ENCODE measurements around the gene CDHR2.
A peak's percentile ranks its signal among the peaks of the same experiment; 100 is the strongest.

Gene CDHR2

GRCh38 chr5:176545388-176545736 lies 3.8 kb upstream of the CDHR2 start:
- Histone ChIP-seq H3K4me3 (ENCODE audit: low read depth, low read length) (no peak overlapping the region), H3K4me1 (ENCODE audit: control insufficient read depth, insufficient read depth, low read length) (no peaks in the 10 kb centered on the region; the same call in 1 of the 2 replicates), H3K36me3 (ENCODE audit: control insufficient read depth in 2 of 2, insufficient read depth in 1 of 2, low read length in 2 of 2) (no peaks in the 10 kb centered on the region), H3K27ac (ENCODE audit: extremely low read depth, low read depth, low read length) (no peak overlapping the region), H3K9me3 (ENCODE audit: control insufficient read depth, insufficient read depth, low read depth, low read length) (no peaks in the 10 kb centered on the region)
- ChIA-PET POLR2A (no interaction called here), CTCF (no interaction called here)
- TF ChIP-seq ZNF544 (tag by site-specific recombination; IDR thresholded peaks at IDR 0.05) (no peak), PRDM4 (tag by site-specific recombination; IDR thresholded peaks at IDR 0.05) (no peak), GLI2 (tag by site-specific recombination; IDR thresholded peaks at IDR 0.05; ENCODE audit: borderline replicate concordance, low read depth) (no peak), KLF16 (tag by site-specific recombination; IDR thresholded peaks at IDR 0.05) (no peak), ZNF114 (tag by site-specific recombination; IDR thresholded peaks at IDR 0.05) (no peak), INSM2 (tag by site-specific recombination; IDR thresholded peaks at IDR 0.05) (no peak), ZNF521 (tag by site-specific recombination; IDR thresholded peaks at IDR 0.05) (no peak), ZNF155 (tag by site-specific recombination; IDR thresholded peaks at IDR 0.05) (no peak), ZNF701 (tag by site-specific recombination; IDR thresholded peaks at IDR 0.05) (no peak), ZNF37A (tag by site-specific recombination; IDR thresholded peaks at IDR 0.05) (no peak), ZNF302 (tag by site-specific recombination; IDR thresholded peaks at IDR 0.05; ENCODE audit: low read depth) (no peak)

GRCh38 chr5:176545737-176546509 lies 3.2 kb upstream of the CDHR2 start:
- no peak overlapping the region for H3K27ac ChIP-seq (ENCODE audit: extremely low read depth, low read depth, low read length)
- H3K36me3 ChIP-seq (ENCODE audit: control insufficient read depth in 2 of 2, insufficient read depth in 1 of 2, low read length in 2 of 2), result no peaks in the 10 kb centered on the region
- H3K4me3 ChIP-seq (ENCODE audit: low read depth, low read length), result no peak overlapping the region
- POLR2A ChIA-PET, result no interaction called here
- CTCF ChIA-PET, result no interaction called here
- H3K4me1 ChIP-seq (ENCODE audit: control insufficient read depth, insufficient read depth, low read length), result no peaks in the 10 kb centered on the region; the same call in 1 of the 2 replicates
- TF ChIP-seq ZNF37A (tag by site-specific recombination; IDR thresholded peaks at IDR 0.05) (no peak), ZNF664 (tag by site-specific recombination; IDR thresholded peaks at IDR 0.05) (peak; percentile 87)
- H3K9me3 ChIP-seq (ENCODE audit: control insufficient read depth, insufficient read depth, low read depth, low read length), result no peaks in the 10 kb centered on the region

- no peaks in the 10 kb centered on the region for H3K9me3 ChIP-seq (ENCODE audit: control insufficient read depth, insufficient read depth, low read depth, low read length)
- POLR2A ChIA-PET, result no interaction called here
- H3K4me3 ChIP-seq (ENCODE audit: low read depth, low read length), result no peak overlapping the region
- H3K27ac ChIP-seq (ENCODE audit: extremely low read depth, low read depth, low read length), result no peak overlapping the region
- H3K36me3 ChIP-seq (ENCODE audit: control insufficient read depth in 2 of 2, insufficient read depth in 1 of 2, low read length in 2 of 2), result no peaks in the 10 kb centered on the region
- H3K4me1 ChIP-seq (ENCODE audit: control insufficient read depth, insufficient read depth, low read length), result no peaks in the 10 kb centered on the region; the same call in 1 of the 2 replicates
- CTCF ChIA-PET, result interaction anchor here (0.8 kb wide), 1 partner anchor 26 kb away, joined by 3 read pairs; no protein-coding TSS in a partner anchor
- TF ChIP-seq OSR2 (tag by site-specific recombination; IDR thresholded peaks at IDR 0.05), result 0 out of 2 replicates have a peak, but pooled peaks have one; percentile 4
- no peak for TF ChIP-seq ZNF324 (tag by site-specific recombination; IDR thresholded peaks at IDR 0.05)
- TF ChIP-seq ZNF629 (tag by site-specific recombination; IDR thresholded peaks at IDR 0.05), result 0 out of 2 replicates have a peak, but pooled peaks have one; percentile 40
- TF ChIP-seq ZNF221 (tag by site-specific recombination; IDR thresholded peaks at IDR 0.05; ENCODE audit: borderline replicate concordance), result no peak
- no peak for TF ChIP-seq REST (tag by site-specific recombination; IDR thresholded peaks at IDR 0.05)
- TF ChIP-seq ZIC2 (tag by site-specific recombination; IDR thresholded peaks at IDR 0.05), result 0 out of 2 replicates have a peak, but pooled peaks have one; percentile 26
- no peak for TF ChIP-seq ZBTB49 (tag by site-specific recombination; IDR thresholded peaks at IDR 0.05; ENCODE audit: low read depth)
- TF ChIP-seq BCL11B (tag by site-specific recombination; IDR thresholded peaks at IDR 0.05; ENCODE audit: low read depth), result no peak
- TF ChIP-seq GLIS2 (tag by site-specific recombination; IDR thresholded peaks at IDR 0.05), result no peak
These were observed 1.3 kb upstream of the CDHR2 start for GRCh38 chr5:176547802-176548201.
